ENCODE results near the gene ABCG5.

ABCG5 gene

GRCh38 chr2:43796206-43796605, 42.4 kb downstream of the ABCG5 start:
- DNase-seq (ENCODE audit: low read depth in 1 of 2, low spot score in 1 of 2), result no peak
- no peak overlapping the region for H3K27ac ChIP-seq (replicated peaks)
- TF ChIP-seq, protein P1, sequence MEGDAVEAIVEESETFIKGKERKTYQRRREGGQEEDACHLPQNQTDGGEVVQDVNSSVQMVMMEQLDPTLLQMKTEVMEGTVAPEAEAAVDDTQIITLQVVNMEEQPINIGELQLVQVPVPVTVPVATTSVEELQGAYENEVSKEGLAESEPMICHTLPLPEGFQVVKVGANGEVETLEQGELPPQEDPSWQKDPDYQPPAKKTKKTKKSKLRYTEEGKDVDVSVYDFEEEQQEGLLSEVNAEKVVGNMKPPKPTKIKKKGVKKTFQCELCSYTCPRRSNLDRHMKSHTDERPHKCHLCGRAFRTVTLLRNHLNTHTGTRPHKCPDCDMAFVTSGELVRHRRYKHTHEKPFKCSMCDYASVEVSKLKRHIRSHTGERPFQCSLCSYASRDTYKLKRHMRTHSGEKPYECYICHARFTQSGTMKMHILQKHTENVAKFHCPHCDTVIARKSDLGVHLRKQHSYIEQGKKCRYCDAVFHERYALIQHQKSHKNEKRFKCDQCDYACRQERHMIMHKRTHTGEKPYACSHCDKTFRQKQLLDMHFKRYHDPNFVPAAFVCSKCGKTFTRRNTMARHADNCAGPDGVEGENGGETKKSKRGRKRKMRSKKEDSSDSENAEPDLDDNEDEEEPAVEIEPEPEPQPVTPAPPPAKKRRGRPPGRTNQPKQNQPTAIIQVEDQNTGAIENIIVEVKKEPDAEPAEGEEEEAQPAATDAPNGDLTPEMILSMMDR (IDR thresholded peaks at IDR 0.05; ENCODE audit: insufficient read depth, low read length), result no peak
- TF ChIP-seq REST (IDR thresholded peaks at IDR 0.05; ENCODE audit: insufficient replicate concordance, low read depth), result no peak
- no peak for TF ChIP-seq GABPA (IDR thresholded peaks at IDR 0.05; ENCODE audit: low read depth)
- no peak for TF ChIP-seq POLR2AphosphoS5 (IDR thresholded peaks at IDR 0.05; ENCODE audit: low read depth)
- no peak for TF ChIP-seq SPI1 (IDR thresholded peaks at IDR 0.05; ENCODE audit: borderline replicate concordance, low read depth)
- no peak overlapping the region for H3K4me3 ChIP-seq (replicated peaks; ENCODE audit: insufficient read depth, low read length)
- no peaks in the 10 kb centered on the region for H3K27me3 ChIP-seq (ENCODE audit: insufficient read depth, poor library complexity, severe bottlenecking)

GRCh38 chr2:43794956-43795355, 43.7 kb downstream of the ABCG5 start:
- no peak overlapping the region for H3K27ac ChIP-seq (replicated peaks)
- H3K27me3 ChIP-seq (ENCODE audit: insufficient read depth, poor library complexity, severe bottlenecking), result no peaks in the 10 kb centered on the region
- H3K4me3 ChIP-seq (replicated peaks; ENCODE audit: insufficient read depth, low read length), result no peak overlapping the region
- no peak for DNase-seq (ENCODE audit: low read depth in 1 of 2, low spot score in 1 of 2)
- TF ChIP-seq POLR2AphosphoS5 (IDR thresholded peaks at IDR 0.05; ENCODE audit: low read depth) (no peak), REST (IDR thresholded peaks at IDR 0.05; ENCODE audit: insufficient replicate concordance, low read depth) (no peak), GABPA (IDR thresholded peaks at IDR 0.05; ENCODE audit: low read depth) (no peak), SPI1 (IDR thresholded peaks at IDR 0.05; ENCODE audit: borderline replicate concordance, low read depth) (no peak)
- TF ChIP-seq, protein P1 (IDR thresholded peaks at IDR 0.05; ENCODE audit: insufficient read depth, low read length), result no peak

GRCh38 chr2:43792653-43793052, 46.0 kb downstream of the ABCG5 start:
- TF ChIP-seq POLR2AphosphoS5 (IDR thresholded peaks at IDR 0.05; ENCODE audit: low read depth), result no peak
- no peak for TF ChIP-seq REST (IDR thresholded peaks at IDR 0.05; ENCODE audit: insufficient replicate concordance, low read depth)
- TF ChIP-seq GABPA (IDR thresholded peaks at IDR 0.05; ENCODE audit: low read depth), result no peak
- TF ChIP-seq, protein P1 (IDR thresholded peaks at IDR 0.05; ENCODE audit: insufficient read depth, low read length), result no peak
- no peak for TF ChIP-seq SPI1 (IDR thresholded peaks at IDR 0.05; ENCODE audit: borderline replicate concordance, low read depth)
- H3K4me3 ChIP-seq (replicated peaks; ENCODE audit: insufficient read depth, low read length), result no peak overlapping the region
- no peak for DNase-seq (ENCODE audit: low read depth in 1 of 2, low spot score in 1 of 2)
- H3K27me3 ChIP-seq (ENCODE audit: insufficient read depth, poor library complexity, severe bottlenecking), result no peaks in the 10 kb centered on the region
- H3K27ac ChIP-seq (replicated peaks), result no peak overlapping the region

All from HL-60 (cell line).